Jurkat, Clone E6-1 (cell line): ENCODE data around the gene SLC9A9.

Experiments used
- DNase-seq: peaks from one replicate; pipeline ENCODE4 v3.0.0-alpha.2; 2011; ENCODE audit warnings: low read depth, low spot score
- H3K4me3 ChIP-seq: 2 replicates; pipeline ENCODE4 v1.5.1; 2011; ENCODE audit warnings: mild to moderate bottlenecking, low read length, control low read depth, moderate library complexity

SLC9A9 gene

DNA sequence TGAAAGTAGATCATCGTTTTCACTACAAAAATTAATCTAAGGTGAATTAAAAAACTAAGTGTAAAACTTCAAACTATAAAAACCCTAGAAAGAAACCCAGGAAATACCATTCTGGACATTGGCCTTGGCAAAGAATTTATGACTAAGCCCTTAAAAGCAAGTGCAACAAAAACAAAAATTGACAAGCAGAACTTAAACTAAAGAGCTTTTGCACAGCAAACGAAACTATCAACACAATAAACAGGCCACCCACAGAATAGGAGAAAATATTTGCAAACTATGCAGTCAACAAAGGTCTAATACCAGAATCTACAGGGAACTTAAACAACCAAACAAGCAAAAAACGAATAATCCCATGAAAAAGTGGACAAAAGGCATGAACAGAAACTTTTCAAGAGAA is 426.7 kb downstream of the SLC9A9 start:
- H3K4me3 ChIP-seq = no peak overlapping the region
- DNase-seq = no peak

DNA sequence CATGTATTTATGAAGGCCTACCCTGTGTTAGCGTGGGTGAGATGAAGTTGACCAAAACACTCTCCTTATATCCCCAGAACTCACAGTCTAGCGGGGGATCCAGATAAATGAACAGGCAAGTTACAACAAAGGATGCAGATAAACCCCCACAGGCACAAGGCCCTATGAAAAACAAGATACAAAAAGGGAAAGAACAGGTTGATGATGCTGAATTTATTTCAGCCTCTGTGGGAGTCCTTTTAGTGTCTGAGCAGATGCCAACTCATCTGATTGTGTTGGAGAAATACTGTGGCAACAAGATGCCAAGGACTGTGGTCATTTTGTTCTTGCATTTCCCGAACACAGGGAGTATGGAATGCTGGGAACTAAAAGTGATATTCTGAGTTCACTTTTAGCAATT is 428.7 kb downstream of the SLC9A9 start:
- no peak for DNase-seq
- no peak overlapping the region for H3K4me3 ChIP-seq

DNA sequence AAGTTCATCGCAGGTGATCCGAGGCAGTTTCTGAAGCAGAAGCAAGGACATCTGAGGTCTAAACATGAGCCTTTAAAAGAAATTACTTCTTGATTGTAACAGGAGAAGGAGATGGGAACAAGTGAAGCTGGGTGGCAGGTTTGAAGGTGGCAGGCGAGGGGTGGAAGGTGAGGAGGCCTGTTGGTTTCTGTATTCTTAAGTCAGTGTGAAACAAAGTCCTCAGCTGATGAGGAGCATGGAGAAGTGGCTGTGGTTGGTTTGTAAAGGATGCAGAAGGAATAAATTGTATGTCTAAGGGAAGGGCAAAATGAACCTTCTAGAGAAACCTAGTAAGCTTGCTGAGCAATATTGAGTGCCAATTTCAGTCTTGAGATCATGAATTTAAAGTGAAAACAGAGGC is 429.9 kb downstream of the SLC9A9 start:
- H3K4me3 ChIP-seq = no peak overlapping the region
- DNase-seq = no peak

GRCh38 chr3:143416229-143416628 is 432.0 kb downstream of the SLC9A9 start:
- H3K4me3 ChIP-seq = no peak overlapping the region
- DNase-seq = no peak

GRCh38 chr3:143414571-143415253 is 433.6 kb downstream of the SLC9A9 start:
- H3K4me3 ChIP-seq = no peak overlapping the region
- no peak for DNase-seq

DNA sequence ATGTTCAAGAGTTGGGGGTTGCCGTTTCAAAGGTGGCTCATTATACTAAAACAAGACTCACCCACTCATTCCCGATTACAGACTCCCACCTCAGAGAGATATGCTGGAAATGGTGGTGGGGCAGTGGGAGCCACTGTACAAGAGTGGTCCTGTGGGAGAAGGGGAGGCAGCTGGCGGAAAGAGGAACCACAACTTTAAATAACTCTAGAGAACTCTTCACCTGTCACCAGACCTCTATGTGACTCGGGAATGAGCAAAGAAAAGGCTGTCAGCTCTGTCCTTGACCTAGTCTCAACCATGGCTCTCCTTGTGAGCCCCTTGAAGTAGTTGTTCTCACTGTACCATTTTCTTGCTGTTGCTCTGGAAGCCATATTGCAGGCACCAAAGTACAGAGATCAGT is 434.9 kb downstream of the SLC9A9 start:
- no peak for DNase-seq

GRCh38 chr3:143412084-143412483 is 436.2 kb downstream of the SLC9A9 start:
- no peak overlapping the region for H3K4me3 ChIP-seq
- no peak for DNase-seq

More for the DNA sequence above, 434.9 kb downstream of the SLC9A9 start:
- H3K4me3 ChIP-seq = no peak overlapping the region

- no peak for DNase-seq
- no peak overlapping the region for H3K4me3 ChIP-seq
Observed at GRCh38 chr3:143410259-143410658, 438.0 kb downstream of the SLC9A9 start.

GRCh38 chr3:143408771-143409170 is 439.5 kb downstream of the SLC9A9 start:
- H3K4me3 ChIP-seq = no peak overlapping the region
- no peak for DNase-seq

GRCh38 chr3:143402602-143403001 is 445.7 kb downstream of the SLC9A9 start:
- H3K4me3 ChIP-seq = no peak overlapping the region
- no peak for DNase-seq

DNA sequence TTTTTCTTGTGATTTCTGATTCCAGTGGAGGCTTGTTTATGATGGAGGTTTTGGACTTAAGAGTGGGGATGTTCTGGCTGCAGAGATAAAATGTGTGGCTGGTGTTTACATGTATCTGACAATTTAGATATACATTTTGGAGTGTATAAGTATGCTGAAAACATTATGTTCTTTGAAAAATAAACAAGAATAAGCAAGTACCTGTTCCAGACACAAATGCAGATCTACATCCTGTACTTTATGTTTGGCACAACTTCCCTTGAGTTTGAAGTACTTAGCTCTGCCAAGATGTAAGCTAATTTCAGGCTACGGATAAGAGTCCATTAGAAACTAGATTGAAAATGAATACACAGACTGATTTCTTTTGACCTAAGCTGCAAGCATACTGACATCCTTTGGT is 451.5 kb downstream of the SLC9A9 start:
- no peak overlapping the region for H3K4me3 ChIP-seq
- DNase-seq = no peak

DNA sequence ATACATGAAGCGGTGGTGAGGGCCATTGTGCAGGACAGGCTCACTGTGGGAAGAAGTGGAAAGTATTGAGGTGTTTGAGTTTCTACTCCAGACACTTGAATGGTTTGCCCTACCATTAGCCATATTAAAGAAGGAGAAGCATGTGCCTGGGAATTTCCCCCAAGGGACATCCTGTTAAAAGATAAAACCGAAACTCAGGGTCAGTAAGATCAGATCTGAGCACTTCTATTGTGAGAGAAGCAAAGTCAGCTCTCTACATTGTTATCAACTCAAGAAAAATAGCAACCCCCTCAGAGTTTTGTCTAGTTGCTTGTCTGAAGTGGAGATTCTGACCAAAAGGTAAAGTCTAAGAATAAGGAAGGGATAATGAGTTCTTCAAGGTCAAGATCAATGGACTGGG is 458.9 kb downstream of the SLC9A9 start:
- no peak for DNase-seq
- H3K4me3 ChIP-seq = no peak overlapping the region

DNA sequence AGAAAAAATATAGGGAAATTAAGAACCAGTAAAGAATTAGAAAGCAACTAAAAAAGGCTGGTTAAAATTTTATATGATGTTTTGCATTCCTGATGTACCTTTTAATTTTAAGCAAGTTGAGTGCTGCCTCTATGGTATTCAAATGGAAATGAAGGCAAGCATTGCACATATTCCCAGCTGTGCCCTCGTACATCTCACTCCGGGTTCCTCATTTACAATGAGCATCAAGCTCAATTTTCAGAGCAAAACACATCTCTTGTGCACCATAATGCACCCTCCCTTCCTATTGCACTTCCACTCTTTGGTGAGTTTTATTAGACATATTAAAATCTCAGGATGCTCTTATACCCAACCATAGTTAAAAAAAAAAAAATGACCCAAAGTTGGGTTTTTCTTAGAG is 460.8 kb downstream of the SLC9A9 start:
- DNase-seq = no peak

GRCh38 chr3:143384076-143384475 is 464.2 kb downstream of the SLC9A9 start:
- H3K4me3 ChIP-seq = no peak overlapping the region
- DNase-seq = no peak

More for the DNA sequence above, 460.8 kb downstream of the SLC9A9 start:
- no peak overlapping the region for H3K4me3 ChIP-seq

- DNase-seq = no peak
- no peak overlapping the region for H3K4me3 ChIP-seq
Observed at GRCh38 chr3:143383421-143383820, 464.8 kb downstream of the SLC9A9 start.

DNA sequence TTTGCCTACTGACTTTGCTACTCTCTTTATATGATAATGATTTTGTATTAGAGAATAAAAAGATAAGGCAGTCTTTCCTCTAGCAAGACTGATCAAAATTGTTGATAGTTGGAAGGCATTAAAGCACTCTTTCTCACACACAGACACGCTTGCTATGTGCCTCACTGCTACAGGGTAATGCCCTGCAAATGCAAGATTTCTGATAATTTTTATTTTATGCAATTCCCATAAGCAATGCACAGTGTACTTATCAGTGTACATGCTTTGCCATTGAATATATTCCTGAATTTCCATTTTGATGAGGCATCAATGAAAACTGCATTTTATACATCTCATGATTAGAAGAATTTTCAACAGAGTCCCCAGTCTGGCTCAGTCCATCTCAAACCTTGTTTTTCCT is 465.5 kb downstream of the SLC9A9 start:
- DNase-seq = no peak
- no peak overlapping the region for H3K4me3 ChIP-seq

- H3K4me3 ChIP-seq = no peak overlapping the region
- DNase-seq = no peak
Observed at GRCh38 chr3:143380449-143380848, 467.8 kb downstream of the SLC9A9 start.

DNA sequence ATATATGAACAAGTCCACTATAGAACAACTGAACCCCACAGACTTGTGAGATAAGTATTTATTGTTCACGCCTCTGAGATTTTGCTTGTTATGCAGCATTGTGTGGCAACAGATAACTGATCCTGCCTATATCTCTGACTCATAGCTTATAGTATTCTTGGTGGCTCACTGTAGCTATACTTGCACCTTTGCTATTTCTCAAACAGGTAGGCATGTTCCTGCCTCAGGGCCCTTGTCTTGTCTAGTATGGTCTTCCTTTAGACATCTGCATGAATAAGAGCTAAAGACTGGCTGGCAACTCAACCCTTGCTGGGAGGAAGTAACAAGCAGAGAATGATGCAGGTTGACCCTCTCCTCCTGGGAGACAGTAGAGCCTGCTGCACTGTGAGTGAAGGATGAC is 472.6 kb downstream of the SLC9A9 start:
- no peak overlapping the region for H3K4me3 ChIP-seq
- DNase-seq = no peak

- no peak overlapping the region for H3K4me3 ChIP-seq
- DNase-seq = no peak
Observed at GRCh38 chr3:143367171-143367570, 481.1 kb downstream of the SLC9A9 start.

- DNase-seq = no peak
- no peak overlapping the region for H3K4me3 ChIP-seq
Observed at GRCh38 chr3:143366672-143367071, 481.6 kb downstream of the SLC9A9 start.

DNA sequence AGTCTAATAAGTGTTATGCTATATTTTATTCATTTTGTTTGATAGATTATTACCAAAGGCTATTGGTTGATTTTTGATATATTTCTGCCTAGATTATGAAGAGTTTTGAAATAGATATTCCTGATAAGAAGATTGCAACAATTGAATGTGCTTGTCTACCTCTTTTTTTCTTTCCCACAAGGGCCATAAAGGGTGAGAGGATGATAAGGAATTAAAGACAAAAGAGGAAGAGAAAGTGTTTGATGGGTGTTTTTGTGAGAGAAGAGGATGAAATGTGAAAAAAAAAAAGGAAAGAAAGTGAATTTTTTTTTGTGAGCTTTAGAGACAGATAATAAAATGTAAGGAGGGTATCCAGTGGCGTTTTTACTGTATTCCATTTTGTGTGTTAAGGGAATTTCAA is 484.3 kb downstream of the SLC9A9 start:
- H3K4me3 ChIP-seq = no peak overlapping the region
- no peak for DNase-seq
